CD4-positive, alpha-beta T cell (primary cell): Measurements from ENCODE around the gene SUCNR1. TPM values are rescaled to one million over a fixed set of nuclear protein-coding genes. Genes with fewer than 3 reads are reported as not detected.
"Not testable (repeated sequence)": the region's sequence is repeated elsewhere in the genome, so short reads cannot be mapped to it uniquely, and the experiment has no call there.

ENCODE experiments used
- ATAC-seq: fragments of 200-7000 bp; cut with Tn5 transposase; one replicate; pipeline ENCODE4 v1.10.0; 2022; ENCODE audit warnings: mild to moderate bottlenecking; ENCODE audit not compliant: poor library complexity
- CTCF ChIA-PET: fragments of 350-600 bp; sonication (Branson Sonifier 250); formaldehyde crosslinking; loops from one replicate; lab custom pipeline; 2021; ENCODE audit warnings: antibody characterized with exemption, inconsistent platforms; lab: Charles Lee
- POLR2A ChIA-PET: fragments of 350-600 bp; sonication (Branson Sonifier 250); formaldehyde crosslinking; loops from one replicate; lab custom pipeline; 2021; ENCODE audit warnings: antibody characterized with exemption, inconsistent platforms; lab: Charles Lee
- DNase-seq, 14 experiments: peaks; one replicate each; pipeline ENCODE4 v3.0.0-alpha.2; 2013 to 2020; ENCODE audit warnings: mixed read lengths in 2 of 14
- H3K27ac ChIP-seq, 2 donors: one replicate each; pipeline versions ENCODE4 v1.5.1 to v1.7.0; 2013; ENCODE audit warnings: low read length in 2 of 2, low read depth in 1 of 2, mild to moderate bottlenecking in 1 of 2
- H3K27me3 ChIP-seq, 2 experiments: 1 replicate in 1 of 2; 2 replicates in 1 of 2; pipeline versions ENCODE4 v1.6.1 to v1.7.0; 2013; ENCODE audit warnings: low read length in 2 of 2, control low read depth in 1 of 2, mild to moderate bottlenecking in 1 of 2, moderate library complexity in 1 of 2; ENCODE audit not compliant: insufficient read depth in 2 of 2, control insufficient read depth in 1 of 2
- H3K36me3 ChIP-seq: one replicate; pipeline ENCODE4 v1.6.1; 2013; ENCODE audit warnings: low read length, control low read depth; ENCODE audit not compliant: insufficient read depth
- H3K4me1 ChIP-seq: one replicate; pipeline ENCODE4 v1.6.1; 2013; ENCODE audit warnings: low read length, control low read depth; ENCODE audit not compliant: insufficient read depth
- H3K4me3 ChIP-seq: one replicate; pipeline ENCODE4 v1.5.1; 2013; ENCODE audit warnings: mild to moderate bottlenecking, low read length, moderate library complexity
- H3K9me3 ChIP-seq, 2 experiments: 1 replicate in 1 of 2; 2 replicates in 1 of 2; pipeline versions ENCODE4 v1.6.1 to v1.7.0; 2013; ENCODE audit warnings: low read length in 2 of 2, mild to moderate bottlenecking in 2 of 2, control low read depth in 1 of 2, moderate library complexity in 1 of 2; ENCODE audit not compliant: control insufficient read depth in 1 of 2, insufficient read depth in 1 of 2
- H3K27ac Mint-ChIP-seq: one replicate; pipeline ENCODE4 v1.8.0; 2020; ENCODE audit warnings: mixed read lengths
- H3K27me3 Mint-ChIP-seq: one replicate; pipeline ENCODE4 v1.8.0; 2021; ENCODE audit warnings: mixed read lengths
- H3K36me3 Mint-ChIP-seq: one replicate; pipeline ENCODE4 v1.8.0; 2021; ENCODE audit warnings: low read depth, mixed read lengths
- H3K4me1 Mint-ChIP-seq: one replicate; pipeline ENCODE4 v1.8.0; 2021; ENCODE audit warnings: low read depth, mixed read lengths
- H3K4me3 Mint-ChIP-seq: one replicate; pipeline ENCODE4 v1.8.0; 2020; ENCODE audit warnings: mild to moderate bottlenecking, mixed read lengths
- H3K9me3 Mint-ChIP-seq: one replicate; pipeline ENCODE4 v1.8.0; 2020; ENCODE audit warnings: mixed read lengths
- CTCF ChIP-seq: fragments of 200-600 bp; IDR thresholded peaks from one replicate; pipeline ENCODE4 v1.8.0; 2022; ENCODE audit warnings: antibody characterized with exemption, mild to moderate bottlenecking
- intact Hi-C, 2 experiments: fragments of 100-400 bp; cut with DNase I in 1 of 2; cut with micrococcal nuclease in 1 of 2; formaldehyde crosslinking; loops; one replicate each; pipeline versions ENCODE4 v1.15.1 to v1.9.0; 2023 to 2025; cut with DNase I, micrococcal nuclease
- total RNA-seq, 174 experiments: library from RNA in 2 of 174; stranded (reverse) in 2 of 174; gene quantifications; one replicate each; pipeline ENCODE4 v1.2.3 and lab custom pipeline; 2021 to 2026

Gene SUCNR1
- total RNA-seq, 2 experiments from 2014 or later = not detected

GRCh38 chr3:151879679-151880415, 6.4 kb downstream of the SUCNR1 start:
- no peaks in the 10 kb centered on the region for H3K9me3 Mint-ChIP-seq
- no peak for DNase-seq
- H3K27ac Mint-ChIP-seq = no peak overlapping the region
- H3K27me3 Mint-ChIP-seq = peaks cover 4% of the 10 kb centered on the region
- Histone ChIP-seq H3K36me3 (no peaks in the 10 kb centered on the region), H3K27ac (no peak overlapping the region), H3K4me3 (no peak overlapping the region), H3K27me3 (peaks cover 0 to under 1% of the 10 kb centered on the region in 2 experiments), H3K4me1 (no peaks in the 10 kb centered on the region), H3K9me3 (no peaks in the 10 kb centered on the region)
- ChIA-PET POLR2A (interaction anchor here (1.0 kb wide), 1 partner anchor 9 kb away, joined by 3 read pairs; no protein-coding TSS in a partner anchor), CTCF (no interaction called here)
- H3K4me3 Mint-ChIP-seq = no peak overlapping the region
- ATAC-seq = no peak
- no peaks in the 10 kb centered on the region for H3K4me1 Mint-ChIP-seq
- intact Hi-C loops = no loop called here
- TF ChIP-seq CTCF = no peak
- no peaks in the 10 kb centered on the region for H3K36me3 Mint-ChIP-seq

DNA sequence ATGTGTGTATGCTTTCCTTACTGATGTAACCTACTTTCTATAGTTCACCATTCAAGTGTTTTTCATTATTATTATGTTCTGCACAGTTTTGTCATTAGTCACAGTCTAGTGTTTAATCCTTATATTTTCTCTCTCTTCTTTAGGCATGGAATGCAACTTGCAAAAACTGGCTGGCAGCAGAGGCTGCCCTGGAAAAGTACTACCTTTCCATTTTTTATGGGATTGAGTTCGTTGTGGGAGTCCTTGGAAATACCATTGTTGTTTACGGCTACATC, 6.9 kb downstream of the SUCNR1 start:
- Histone ChIP-seq H3K27ac (no peak overlapping the region), H3K9me3 (peaks cover 0 to 5% of the 10 kb centered on the region in 2 experiments), H3K4me1 (no peaks in the 10 kb centered on the region), H3K4me3 (no peak overlapping the region), H3K27me3 (peaks cover 0 to 4% of the 10 kb centered on the region in 2 experiments), H3K36me3 (no peaks in the 10 kb centered on the region)
- Mint-ChIP-seq H3K27ac (no peak overlapping the region), H3K4me3 (no peak overlapping the region), H3K36me3 (no peaks in the 10 kb centered on the region), H3K9me3 (no peaks in the 10 kb centered on the region), H3K4me1 (no peaks in the 10 kb centered on the region), H3K27me3 (peaks cover 5% of the 10 kb centered on the region)
- POLR2A ChIA-PET = no interaction called here
- CTCF ChIA-PET = no interaction called here
- DNase-seq = no peak
- no peak for ATAC-seq
- TF ChIP-seq CTCF = no peak
- intact Hi-C loops = no loop called here

DNA sequence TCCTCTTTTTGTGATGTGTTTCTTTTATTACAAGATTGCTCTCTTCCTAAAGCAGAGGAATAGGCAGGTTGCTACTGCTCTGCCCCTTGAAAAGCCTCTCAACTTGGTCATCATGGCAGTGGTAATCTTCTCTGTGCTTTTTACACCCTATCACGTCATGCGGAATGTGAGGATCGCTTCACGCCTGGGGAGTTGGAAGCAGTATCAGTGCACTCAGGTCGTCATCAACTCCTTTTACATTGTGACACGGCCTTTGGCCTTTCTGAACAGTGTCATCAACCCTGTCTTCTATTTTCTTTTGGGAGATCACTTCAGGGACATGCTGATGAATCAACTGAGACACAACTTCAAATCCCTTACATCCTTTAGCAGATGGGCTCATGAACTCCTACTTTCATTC, 7.7 kb downstream of the SUCNR1 start:
- ChIA-PET POLR2A (no interaction called here), CTCF (no interaction called here)
- no peak overlapping the region for H3K4me3 Mint-ChIP-seq
- no peak for DNase-seq
- peaks cover 4% of the 10 kb centered on the region for H3K27me3 Mint-ChIP-seq
- ATAC-seq = no peak
- intact Hi-C loops = no loop called here
- peaks cover 0 to 9% of the 10 kb centered on the region in 2 experiments for H3K9me3 ChIP-seq
- H3K36me3 ChIP-seq = no peaks in the 10 kb centered on the region
- no peak overlapping the region for H3K27ac Mint-ChIP-seq
- no peak for TF ChIP-seq CTCF
- no peaks in the 10 kb centered on the region for H3K4me1 Mint-ChIP-seq
- no peaks in the 10 kb centered on the region for H3K4me1 ChIP-seq
- no peak overlapping the region for H3K4me3 ChIP-seq
- peaks cover 0 to 4% of the 10 kb centered on the region in 2 experiments for H3K27me3 ChIP-seq
- no peaks in the 10 kb centered on the region for H3K9me3 Mint-ChIP-seq
- H3K36me3 Mint-ChIP-seq = no peaks in the 10 kb centered on the region
- H3K27ac ChIP-seq = no peak overlapping the region

- H3K27me3 ChIP-seq, ATAC-seq, H3K27ac ChIP-seq, H3K36me3 ChIP-seq, H3K27ac Mint-ChIP-seq, H3K27me3 Mint-ChIP-seq, H3K4me3 ChIP-seq, H3K4me1 Mint-ChIP-seq, POLR2A ChIA-PET, H3K4me1 ChIP-seq, H3K9me3 ChIP-seq, CTCF ChIA-PET, H3K4me3 Mint-ChIP-seq, H3K36me3 Mint-ChIP-seq, intact Hi-C loops, H3K9me3 Mint-ChIP-seq, DNase-seq: not testable (repeated sequence)
Measured at GRCh38 chr3:151885397-151885796, 12.0 kb downstream of the SUCNR1 start.

DNA sequence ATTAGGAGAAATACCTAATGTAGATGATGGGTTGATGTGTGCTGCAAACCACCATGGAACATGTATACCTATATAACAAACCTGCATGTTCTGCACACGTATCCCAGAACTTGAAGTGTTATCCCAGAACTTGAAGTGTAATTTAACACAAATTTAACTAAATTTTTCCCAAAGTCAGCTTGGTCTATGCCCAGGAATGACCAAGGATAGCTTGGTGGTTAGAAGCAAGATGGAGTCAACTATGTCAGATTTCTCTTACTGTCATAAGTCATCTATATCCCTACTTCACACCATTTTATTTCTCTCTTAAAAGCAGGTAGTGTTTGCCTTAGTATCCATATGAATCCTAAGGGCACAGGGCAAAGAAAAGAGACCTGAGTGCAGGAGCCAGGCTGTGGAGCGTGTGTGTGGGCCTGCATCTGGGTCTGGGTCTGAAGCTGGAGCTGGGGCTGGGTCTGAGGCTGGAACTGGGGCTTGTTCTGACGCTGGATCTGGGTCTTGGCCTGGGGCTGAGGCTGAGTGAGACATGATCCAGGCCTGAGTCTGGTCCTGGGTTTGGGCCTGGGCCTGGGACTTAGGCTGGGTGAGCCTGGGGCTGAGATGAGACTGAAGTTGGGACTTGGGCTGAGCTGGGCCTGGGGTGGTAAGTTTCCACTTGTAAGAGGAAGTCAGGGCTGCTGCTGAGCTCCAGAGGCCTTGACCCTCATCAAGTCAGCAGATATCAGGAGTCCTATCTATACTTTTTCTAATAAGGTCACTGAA, 14.2 kb downstream of the SUCNR1 start:
- POLR2A ChIA-PET, H3K27ac Mint-ChIP-seq, H3K27ac ChIP-seq, ATAC-seq, H3K4me3 Mint-ChIP-seq, intact Hi-C loops, H3K36me3 ChIP-seq, H3K9me3 ChIP-seq, H3K36me3 Mint-ChIP-seq, H3K27me3 Mint-ChIP-seq, H3K4me3 ChIP-seq, DNase-seq, CTCF ChIA-PET, H3K27me3 ChIP-seq, H3K9me3 Mint-ChIP-seq, H3K4me1 ChIP-seq: not testable (repeated sequence)
- peaks cover 14% of the 10 kb centered on the region for H3K4me1 Mint-ChIP-seq
